Upper lobe of right lung (tissue), 1 donor: ENCODE results near the gene TTPAL. TPM values are rescaled to one million over a fixed set of nuclear protein-coding genes. Genes with fewer than 3 reads are reported as not detected.
A peak's percentile ranks its signal among the peaks of the same experiment; 100 is the strongest.

ENCODE experiments used
- ATAC-seq: fragments of 200-7000 bp; cut with Tn5 transposase; one replicate; pipeline ENCODE4 v1.9.1; 2020; ENCODE audit warnings: mild to moderate bottlenecking, moderate library complexity
- DNase-seq: peaks from one replicate; pipeline ENCODE4 v3.0.0-alpha.2; 2020
- H3K27ac ChIP-seq: fragments of 200-600 bp; one replicate; pipeline ENCODE4 v1.8.0; 2022
- H3K27me3 ChIP-seq: fragments of 200-600 bp; one replicate; pipeline ENCODE4 v1.8.0; 2022; ENCODE audit warnings: mild to moderate bottlenecking
- H3K36me3 ChIP-seq: fragments of 200-600 bp; one replicate; pipeline ENCODE4 v1.8.0; 2022
- H3K4me1 ChIP-seq: fragments of 200-600 bp; one replicate; pipeline ENCODE4 v1.8.0; 2022
- H3K4me3 ChIP-seq: fragments of 200-600 bp; one replicate; pipeline ENCODE4 v1.8.0; 2022; ENCODE audit warnings: mild to moderate bottlenecking
- H3K9me3 ChIP-seq: fragments of 200-600 bp; one replicate; pipeline ENCODE4 v1.8.0; 2022
- intact Hi-C: fragments of 100-400 bp; cut with DNase I; formaldehyde crosslinking; loops from one replicate; pipeline ENCODE4 v1.11.0; 2022
- total RNA-seq: library from RNA; stranded (reverse); fragmentation: NEBNext Ultra II Directional; extraction: Animal tissue kit (Norgen Biotek cat#: 25700); gene quantifications from one replicate; pipeline ENCODE4 v1.2.1, GENCODE V29; 2021
- TF ChIP-seq, protein P1 (sequence below): fragments of 200-600 bp; IDR thresholded peaks from one replicate; pipeline ENCODE4 v1.8.0; 2022; ENCODE audit warnings: antibody characterized with exemption
- donor health status: DM: no; HTN: yes; CAD: no; lungs with severe emphysema.

The TTPAL gene
- total RNA-seq, 1 donor from 2014 or later = 8.0 TPM

DNA sequence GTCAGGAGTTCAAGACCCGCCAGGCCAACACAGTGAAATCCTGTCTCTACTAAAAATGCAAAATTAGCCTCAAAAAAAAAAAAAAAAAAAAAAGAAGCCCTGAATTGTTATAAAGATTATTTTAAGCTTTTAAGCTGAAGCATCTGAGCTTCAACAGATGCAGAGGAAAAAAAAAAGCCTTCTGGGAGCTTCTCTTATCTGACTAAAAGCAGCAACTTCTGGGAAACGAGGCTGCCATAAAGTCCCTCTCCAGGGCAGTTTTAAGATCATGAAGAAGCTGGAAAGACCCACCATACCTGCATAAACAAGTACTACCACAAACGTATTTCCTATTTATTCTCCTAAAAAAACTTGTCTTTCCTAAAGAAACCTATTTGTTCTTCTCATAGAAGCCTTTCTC, 42.6 kb downstream of the TTPAL start:
- H3K27ac ChIP-seq = no peak overlapping the region
- H3K27me3 ChIP-seq = no peaks in the 10 kb centered on the region
- DNase-seq (no peak), ATAC-seq (no peak)
- H3K9me3 ChIP-seq = no peaks in the 10 kb centered on the region
- intact Hi-C loops = no loop called here
- TF ChIP-seq, protein P1, sequence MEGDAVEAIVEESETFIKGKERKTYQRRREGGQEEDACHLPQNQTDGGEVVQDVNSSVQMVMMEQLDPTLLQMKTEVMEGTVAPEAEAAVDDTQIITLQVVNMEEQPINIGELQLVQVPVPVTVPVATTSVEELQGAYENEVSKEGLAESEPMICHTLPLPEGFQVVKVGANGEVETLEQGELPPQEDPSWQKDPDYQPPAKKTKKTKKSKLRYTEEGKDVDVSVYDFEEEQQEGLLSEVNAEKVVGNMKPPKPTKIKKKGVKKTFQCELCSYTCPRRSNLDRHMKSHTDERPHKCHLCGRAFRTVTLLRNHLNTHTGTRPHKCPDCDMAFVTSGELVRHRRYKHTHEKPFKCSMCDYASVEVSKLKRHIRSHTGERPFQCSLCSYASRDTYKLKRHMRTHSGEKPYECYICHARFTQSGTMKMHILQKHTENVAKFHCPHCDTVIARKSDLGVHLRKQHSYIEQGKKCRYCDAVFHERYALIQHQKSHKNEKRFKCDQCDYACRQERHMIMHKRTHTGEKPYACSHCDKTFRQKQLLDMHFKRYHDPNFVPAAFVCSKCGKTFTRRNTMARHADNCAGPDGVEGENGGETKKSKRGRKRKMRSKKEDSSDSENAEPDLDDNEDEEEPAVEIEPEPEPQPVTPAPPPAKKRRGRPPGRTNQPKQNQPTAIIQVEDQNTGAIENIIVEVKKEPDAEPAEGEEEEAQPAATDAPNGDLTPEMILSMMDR = no peak
- H3K36me3 ChIP-seq = peaks cover 19% of the 10 kb centered on the region
- peaks cover 58% of the 10 kb centered on the region for H3K4me1 ChIP-seq
- no peak overlapping the region for H3K4me3 ChIP-seq

DNA sequence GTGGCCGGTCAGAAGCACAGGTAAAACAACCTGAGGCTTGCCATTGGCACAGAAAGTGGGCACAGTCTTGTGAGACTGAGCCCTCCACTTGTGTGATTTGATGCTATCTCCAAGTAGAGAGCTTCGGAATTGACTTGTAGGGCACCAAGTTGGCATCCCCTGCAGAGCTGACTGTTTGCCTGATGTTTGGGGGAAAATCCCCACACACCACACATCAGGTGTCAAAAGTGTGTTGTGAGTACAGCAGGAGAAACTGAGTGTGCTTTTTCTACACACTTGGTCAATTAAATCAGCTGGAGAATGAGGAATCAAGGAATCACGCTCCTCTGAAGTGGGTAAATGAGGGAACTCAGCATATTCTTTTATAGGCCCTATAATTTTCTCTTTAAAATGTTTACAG, 45.2 kb downstream of the TTPAL start:
- intact Hi-C loops = no loop called here
- H3K9me3 ChIP-seq = no peaks in the 10 kb centered on the region
- TF ChIP-seq, protein P1 = no peak
- peak overlapping the region; percentile 78 for H3K4me3 ChIP-seq
- peaks cover 50% of the 10 kb centered on the region for H3K4me1 ChIP-seq
- DNase-seq = no peak
- H3K27ac ChIP-seq = peak overlapping the region; percentile 96
- peaks cover 12% of the 10 kb centered on the region for H3K36me3 ChIP-seq
- no peaks in the 10 kb centered on the region for H3K27me3 ChIP-seq
- no peak for ATAC-seq

DNA sequence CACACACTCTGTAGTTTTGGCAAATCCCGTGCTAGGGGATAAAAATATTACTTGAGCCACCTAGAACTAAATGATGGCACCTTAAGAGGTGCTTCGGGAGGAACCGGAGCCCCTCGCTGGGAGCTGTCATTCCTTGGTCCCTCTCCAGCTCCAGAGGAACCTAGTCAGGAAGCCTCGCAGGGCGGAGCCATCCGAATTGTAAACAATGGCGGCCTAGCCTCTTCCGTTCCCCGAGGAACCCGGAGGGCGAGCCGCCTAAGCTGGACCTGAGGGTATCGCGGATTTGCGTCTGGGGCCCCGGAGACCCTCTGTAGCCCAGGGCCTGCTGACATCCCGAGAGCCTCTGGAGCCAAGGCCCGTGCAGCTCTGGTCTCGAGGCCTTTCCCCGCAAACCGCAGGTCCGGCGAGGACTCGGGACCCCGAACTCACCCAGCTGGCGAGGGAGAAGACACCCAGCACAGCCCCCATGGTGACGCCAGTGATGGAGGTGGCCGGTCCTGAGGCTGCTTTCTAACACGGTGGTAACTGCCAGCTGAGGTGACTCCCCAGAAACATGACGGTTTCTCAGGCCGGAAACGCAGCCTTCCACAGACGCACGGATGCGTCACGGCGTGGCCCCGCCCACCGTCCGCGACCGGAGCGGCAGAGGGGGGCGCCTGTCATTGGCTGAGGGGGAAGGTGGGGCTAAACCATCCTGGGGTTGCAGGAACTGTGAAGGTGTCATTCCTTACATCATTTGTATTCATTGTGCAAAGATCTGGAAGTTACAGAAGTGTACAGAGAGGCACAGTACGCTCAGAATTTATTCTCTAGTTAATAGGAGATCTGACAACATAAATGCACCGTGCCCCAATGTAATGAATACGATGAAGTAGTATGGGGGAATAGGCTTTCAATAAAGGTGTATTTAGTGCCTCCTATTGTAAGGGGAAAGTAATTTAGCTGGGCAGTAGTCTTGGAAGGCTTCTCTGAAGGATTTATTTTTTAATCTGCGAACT, 46.1 kb downstream of the TTPAL start, which contains the start of gene SERINC3:
Gene SERINC3 (minus strand): TSS at position 587 of the 998 bp plus-strand sequence. CDS start 119 bp downstream, at position 468.
- intact Hi-C loops = no loop called here
- DNase-seq (peak; percentile 98), ATAC-seq (peak; percentile 100)
- H3K4me1 ChIP-seq = peaks cover 42% of the 10 kb centered on the region
- peak within 1 kb of the TSS; percentile 96 for H3K27ac ChIP-seq
- no peaks in the 10 kb centered on the region for H3K9me3 ChIP-seq
- peak within 1 kb of the TSS; percentile 78 for H3K4me3 ChIP-seq
- TF ChIP-seq, protein P1 = no peak
- H3K27me3 ChIP-seq = no peaks in the 10 kb centered on the region
- H3K36me3 ChIP-seq = peaks cover 6% of the 10 kb centered on the region

DNA sequence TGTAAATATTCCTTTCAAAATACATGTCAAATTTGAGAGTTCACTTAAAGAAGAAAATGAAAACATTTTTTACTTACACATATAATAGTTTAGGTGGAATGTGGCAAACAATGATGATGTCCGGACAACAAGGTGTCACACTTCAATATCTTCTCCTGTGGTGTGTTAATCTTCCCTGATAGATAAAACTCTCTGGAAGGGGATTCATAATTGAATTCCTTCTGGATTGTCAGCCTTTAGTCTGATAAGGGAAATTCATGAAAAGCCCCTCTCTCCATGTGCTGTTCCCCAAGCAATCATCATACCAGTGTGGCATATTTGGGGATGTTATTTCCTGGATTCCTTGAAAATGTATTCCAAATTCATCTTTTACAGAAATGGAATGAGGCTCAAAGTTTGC, 47.2 kb downstream of the TTPAL start:
- peaks cover 31% of the 10 kb centered on the region for H3K4me1 ChIP-seq
- H3K4me3 ChIP-seq = no peak overlapping the region
- H3K36me3 ChIP-seq = peaks cover 6% of the 10 kb centered on the region
- peak overlapping the region; percentile 96 for H3K27ac ChIP-seq
- H3K9me3 ChIP-seq = no peaks in the 10 kb centered on the region
- intact Hi-C loops = no loop called here
- ATAC-seq = no peak
- TF ChIP-seq, protein P1 = no peak
- H3K27me3 ChIP-seq = no peaks in the 10 kb centered on the region
- DNase-seq = no peak

DNA sequence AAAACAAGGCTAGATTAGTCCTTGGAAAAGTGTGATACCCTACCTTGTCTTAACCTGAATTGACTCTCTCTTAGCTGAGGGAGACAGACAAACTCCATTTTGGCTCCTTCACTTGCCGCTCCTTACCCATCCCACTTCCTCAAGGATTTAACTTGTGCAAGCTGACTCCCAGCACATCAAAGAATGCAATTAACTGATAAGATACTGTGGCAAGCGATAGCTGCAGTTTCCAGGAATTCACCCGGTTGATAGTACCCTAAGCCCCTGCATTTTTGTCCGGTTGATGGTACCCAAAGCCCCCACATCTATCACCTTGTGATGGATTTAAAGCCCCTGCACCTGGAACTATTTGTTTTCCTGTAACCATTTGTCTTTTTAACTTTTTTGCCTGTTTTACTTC, 48.1 kb downstream of the TTPAL start:
- Histone ChIP-seq H3K4me3 (no peak overlapping the region), H3K27me3 (no peaks in the 10 kb centered on the region), H3K4me1 (peaks cover 24% of the 10 kb centered on the region), H3K27ac (no peak overlapping the region), H3K9me3 (no peaks in the 10 kb centered on the region), H3K36me3 (peaks cover 6% of the 10 kb centered on the region)
- intact Hi-C loops = no loop called here
- TF ChIP-seq, protein P1 = no peak
- ATAC-seq (no peak), DNase-seq (no peak)
